A673 (cell line): ENCODE data around the gene MVB12B.

Experiments used
- CTCF ChIP-seq: fragments of 300-800, 200-600 bp; sonication (generic); conservative IDR thresholded peaks from 2 replicates; pipeline ENCODE4 v1.5.1; 2017; ENCODE audit warnings: low read depth, mild to moderate bottlenecking, antibody characterized with exemption, low read length, moderate library complexity, mixed read lengths
- EZH2 ChIP-seq: fragments of 200-600 bp; sonication (generic); IDR thresholded peaks from 2 replicates; pipeline ENCODE4 v1.6.1; 2017; ENCODE audit warnings: borderline replicate concordance, low read depth, mild to moderate bottlenecking, mixed read lengths, antibody characterized with exemption, low read length; ENCODE audit not compliant: poor library complexity, severe bottlenecking

DNA sequence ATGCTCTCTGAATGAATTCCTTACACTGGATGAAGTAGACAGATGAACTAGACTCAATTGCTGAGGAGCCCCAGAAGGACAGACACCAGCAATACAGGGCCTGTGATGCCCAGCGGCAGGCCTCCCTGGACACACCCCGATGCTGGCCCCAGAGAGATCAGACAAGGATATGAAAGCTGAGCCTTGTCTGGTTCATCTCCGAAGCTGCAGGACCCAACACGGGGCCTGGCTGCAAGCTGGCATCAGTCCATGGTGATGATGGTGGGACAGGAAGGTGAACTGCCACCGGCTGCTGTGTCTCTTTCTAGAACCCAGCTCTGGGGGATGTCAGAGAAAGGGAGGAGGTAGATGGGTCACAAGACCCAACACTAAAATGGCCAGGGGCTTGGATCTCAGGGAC lies 183.1 kb downstream of the MVB12B start:
- TF ChIP-seq CTCF, result no peak
- no peak for TF ChIP-seq EZH2
